ENCODE data around the gene TCF4. TPM values are rescaled to one million over a fixed set of nuclear protein-coding genes. Genes with fewer than 3 reads are reported as not detected.

Gene TCF4
- total and polyA plus RNA-seq, 2 experiments from 2014 or later: 77.7 to 89.2 TPM

DNA sequence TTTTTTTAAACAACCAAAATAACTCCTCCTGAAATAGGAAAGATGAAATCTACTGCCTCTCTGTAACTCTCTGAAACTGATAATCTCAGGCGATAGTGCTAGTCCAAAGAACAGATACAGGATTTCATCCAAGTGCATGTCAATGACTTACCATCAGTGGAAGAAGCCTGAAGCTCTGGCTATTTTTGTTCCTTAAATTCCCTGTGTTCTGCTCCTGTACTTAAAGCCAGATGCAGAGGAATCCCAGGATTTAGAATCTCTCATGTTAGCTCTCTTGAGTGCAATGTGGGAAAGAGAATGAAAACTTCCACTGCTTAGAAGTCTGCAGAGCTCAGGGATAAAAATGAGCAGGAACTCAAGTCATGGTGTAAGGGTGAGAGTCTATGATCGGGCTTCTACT is 291.9 kb downstream of the TCF4 start:
- Histone ChIP-seq H3K27me3 (ENCODE audit: insufficient read depth) (no peaks in the 10 kb centered on the region), H3K4me2 (0 out of 2 replicates have a peak overlapping the region, but pooled peaks have one; percentile 7), H4K20me1 (replicated peaks; ENCODE audit: insufficient read depth) (no peaks in the 10 kb centered on the region), H3K36me3 (ENCODE audit: insufficient read depth) (no peaks in the 10 kb centered on the region), H3K79me2 (replicated peaks; ENCODE audit: insufficient read depth) (peaks cover 37% of the 10 kb centered on the region), H3K9me2 (ENCODE audit: insufficient read depth) (no peaks in the 10 kb centered on the region), H3K27ac (ENCODE audit: low read depth) (peak overlapping the region; percentile 78; the same call in 1 of the 2 replicates), H3F3A (replicated peaks; ENCODE audit: low read depth) (no peaks in the 10 kb centered on the region), H3K4me3 (no peak overlapping the region), H2AFZ (no peak overlapping the region), H3K4me1 (ENCODE audit: insufficient read depth) (peaks cover 63% of the 10 kb centered on the region)
- no peaks in the 10 kb centered on the region; the same call in 2 of the 3 replicates for H3K9me3 Mint-ChIP-seq
- H3K4me3 Mint-ChIP-seq: no peak overlapping the region
- peaks cover 59% of the 10 kb centered on the region for H3K4me1 Mint-ChIP-seq
- TF ChIP-seq POLR2AphosphoS5 (IDR thresholded peaks at IDR 0.05; ENCODE audit: low read depth) (no peak), STAT1 (IDR thresholded peaks at IDR 0.05; ENCODE audit: unreplicated experiment) (no peak), CREB1 (CRISPR knock-in tag; IDR thresholded peaks at IDR 0.05; ENCODE audit: low read depth) (no peak), EZH2phosphoT487 (IDR thresholded peaks at IDR 0.05; ENCODE audit: unreplicated experiment) (no peak), ZNF114 (CRISPR knock-in tag; IDR thresholded peaks at IDR 0.05) (no peak), ZNF331 (CRISPR knock-in tag; IDR thresholded peaks at IDR 0.05; ENCODE audit: low read depth) (no peak)
- TF ChIP-seq, protein P1, sequence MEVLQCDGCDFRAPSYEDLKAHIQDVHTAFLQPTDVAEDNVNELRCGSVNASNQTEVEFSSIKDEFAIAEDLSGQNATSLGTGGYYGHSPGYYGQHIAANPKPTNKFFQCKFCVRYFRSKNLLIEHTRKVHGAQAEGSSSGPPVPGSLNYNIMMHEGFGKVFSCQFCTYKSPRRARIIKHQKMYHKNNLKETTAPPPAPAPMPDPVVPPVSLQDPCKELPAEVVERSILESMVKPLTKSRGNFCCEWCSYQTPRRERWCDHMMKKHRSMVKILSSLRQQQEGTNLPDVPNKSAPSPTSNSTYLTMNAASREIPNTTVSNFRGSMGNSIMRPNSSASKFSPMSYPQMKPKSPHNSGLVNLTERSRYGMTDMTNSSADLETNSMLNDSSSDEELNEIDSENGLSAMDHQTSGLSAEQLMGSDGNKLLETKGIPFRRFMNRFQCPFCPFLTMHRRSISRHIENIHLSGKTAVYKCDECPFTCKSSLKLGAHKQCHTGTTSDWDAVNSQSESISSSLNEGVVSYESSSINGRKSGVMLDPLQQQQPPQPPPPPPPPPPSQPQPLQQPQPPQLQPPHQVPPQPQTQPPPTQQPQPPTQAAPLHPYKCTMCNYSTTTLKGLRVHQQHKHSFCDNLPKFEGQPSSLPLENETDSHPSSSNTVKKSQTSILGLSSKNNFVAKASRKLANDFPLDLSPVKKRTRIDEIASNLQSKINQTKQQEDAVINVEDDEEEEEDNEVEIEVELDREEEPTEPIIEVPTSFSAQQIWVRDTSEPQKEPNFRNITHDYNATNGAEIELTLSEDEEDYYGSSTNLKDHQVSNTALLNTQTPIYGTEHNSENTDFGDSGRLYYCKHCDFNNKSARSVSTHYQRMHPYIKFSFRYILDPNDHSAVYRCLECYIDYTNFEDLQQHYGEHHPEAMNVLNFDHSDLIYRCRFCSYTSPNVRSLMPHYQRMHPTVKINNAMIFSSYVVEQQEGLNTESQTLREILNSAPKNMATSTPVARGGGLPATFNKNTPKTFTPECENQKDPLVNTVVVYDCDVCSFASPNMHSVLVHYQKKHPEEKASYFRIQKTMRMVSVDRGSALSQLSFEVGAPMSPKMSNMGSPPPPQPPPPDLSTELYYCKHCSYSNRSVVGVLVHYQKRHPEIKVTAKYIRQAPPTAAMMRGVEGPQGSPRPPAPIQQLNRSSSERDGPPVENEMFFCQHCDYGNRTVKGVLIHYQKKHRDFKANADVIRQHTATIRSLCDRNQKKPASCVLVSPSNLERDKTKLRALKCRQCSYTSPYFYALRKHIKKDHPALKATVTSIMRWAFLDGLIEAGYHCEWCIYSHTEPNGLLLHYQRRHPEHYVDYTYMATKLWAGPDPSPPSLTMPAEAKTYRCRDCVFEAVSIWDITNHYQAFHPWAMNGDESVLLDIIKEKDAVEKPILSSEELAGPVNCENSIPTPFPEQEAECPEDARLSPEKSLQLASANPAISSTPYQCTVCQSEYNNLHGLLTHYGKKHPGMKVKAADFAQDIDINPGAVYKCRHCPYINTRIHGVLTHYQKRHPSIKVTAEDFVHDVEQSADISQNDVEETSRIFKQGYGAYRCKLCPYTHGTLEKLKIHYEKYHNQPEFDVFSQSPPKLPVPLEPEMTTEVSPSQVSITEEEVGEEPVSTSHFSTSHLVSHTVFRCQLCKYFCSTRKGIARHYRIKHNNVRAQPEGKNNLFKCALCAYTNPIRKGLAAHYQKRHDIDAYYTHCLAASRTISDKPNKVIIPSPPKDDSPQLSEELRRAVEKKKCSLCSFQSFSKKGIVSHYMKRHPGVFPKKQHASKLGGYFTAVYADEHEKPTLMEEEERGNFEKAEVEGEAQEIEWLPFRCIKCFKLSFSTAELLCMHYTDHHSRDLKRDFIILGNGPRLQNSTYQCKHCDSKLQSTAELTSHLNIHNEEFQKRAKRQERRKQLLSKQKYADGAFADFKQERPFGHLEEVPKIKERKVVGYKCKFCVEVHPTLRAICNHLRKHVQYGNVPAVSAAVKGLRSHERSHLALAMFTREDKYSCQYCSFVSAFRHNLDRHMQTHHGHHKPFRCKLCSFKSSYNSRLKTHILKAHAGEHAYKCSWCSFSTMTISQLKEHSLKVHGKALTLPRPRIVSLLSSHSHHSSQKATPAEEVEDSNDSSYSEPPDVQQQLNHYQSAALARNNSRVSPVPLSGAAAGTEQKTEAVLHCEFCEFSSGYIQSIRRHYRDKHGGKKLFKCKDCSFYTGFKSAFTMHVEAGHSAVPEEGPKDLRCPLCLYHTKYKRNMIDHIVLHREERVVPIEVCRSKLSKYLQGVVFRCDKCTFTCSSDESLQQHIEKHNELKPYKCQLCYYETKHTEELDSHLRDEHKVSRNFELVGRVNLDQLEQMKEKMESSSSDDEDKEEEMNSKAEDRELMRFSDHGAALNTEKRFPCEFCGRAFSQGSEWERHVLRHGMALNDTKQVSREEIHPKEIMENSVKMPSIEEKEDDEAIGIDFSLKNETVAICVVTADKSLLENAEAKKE (CRISPR knock-in tag; IDR thresholded peaks at IDR 0.05): no peak
- TF ChIP-seq, protein P2, sequence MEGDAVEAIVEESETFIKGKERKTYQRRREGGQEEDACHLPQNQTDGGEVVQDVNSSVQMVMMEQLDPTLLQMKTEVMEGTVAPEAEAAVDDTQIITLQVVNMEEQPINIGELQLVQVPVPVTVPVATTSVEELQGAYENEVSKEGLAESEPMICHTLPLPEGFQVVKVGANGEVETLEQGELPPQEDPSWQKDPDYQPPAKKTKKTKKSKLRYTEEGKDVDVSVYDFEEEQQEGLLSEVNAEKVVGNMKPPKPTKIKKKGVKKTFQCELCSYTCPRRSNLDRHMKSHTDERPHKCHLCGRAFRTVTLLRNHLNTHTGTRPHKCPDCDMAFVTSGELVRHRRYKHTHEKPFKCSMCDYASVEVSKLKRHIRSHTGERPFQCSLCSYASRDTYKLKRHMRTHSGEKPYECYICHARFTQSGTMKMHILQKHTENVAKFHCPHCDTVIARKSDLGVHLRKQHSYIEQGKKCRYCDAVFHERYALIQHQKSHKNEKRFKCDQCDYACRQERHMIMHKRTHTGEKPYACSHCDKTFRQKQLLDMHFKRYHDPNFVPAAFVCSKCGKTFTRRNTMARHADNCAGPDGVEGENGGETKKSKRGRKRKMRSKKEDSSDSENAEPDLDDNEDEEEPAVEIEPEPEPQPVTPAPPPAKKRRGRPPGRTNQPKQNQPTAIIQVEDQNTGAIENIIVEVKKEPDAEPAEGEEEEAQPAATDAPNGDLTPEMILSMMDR (conservative IDR thresholded peaks at IDR 0.05; ENCODE audit: low read depth in 2 of 2): no peak
- TF ChIP-seq, protein P3, sequence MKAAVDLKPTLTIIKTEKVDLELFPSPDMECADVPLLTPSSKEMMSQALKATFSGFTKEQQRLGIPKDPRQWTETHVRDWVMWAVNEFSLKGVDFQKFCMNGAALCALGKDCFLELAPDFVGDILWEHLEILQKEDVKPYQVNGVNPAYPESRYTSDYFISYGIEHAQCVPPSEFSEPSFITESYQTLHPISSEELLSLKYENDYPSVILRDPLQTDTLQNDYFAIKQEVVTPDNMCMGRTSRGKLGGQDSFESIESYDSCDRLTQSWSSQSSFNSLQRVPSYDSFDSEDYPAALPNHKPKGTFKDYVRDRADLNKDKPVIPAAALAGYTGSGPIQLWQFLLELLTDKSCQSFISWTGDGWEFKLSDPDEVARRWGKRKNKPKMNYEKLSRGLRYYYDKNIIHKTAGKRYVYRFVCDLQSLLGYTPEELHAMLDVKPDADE (IDR thresholded peaks at IDR 0.05): no peak
- H3K27me3 Mint-ChIP-seq (ENCODE audit: insufficient read depth, low read depth, poor library complexity): peaks cover 18% of the 10 kb centered on the region
- no peak for ATAC-seq
- no peak for DNase-seq (ENCODE audit: low spot score)
- H3K27ac Mint-ChIP-seq: peak overlapping the region; percentile 56; the same call in 1 of the 2 replicates
- peaks cover 4% of the 10 kb centered on the region; the same call in 1 of the 3 replicates for H3K36me3 Mint-ChIP-seq (ENCODE audit: low read depth)

All from GM23338 (cell line).